Measurements from ENCODE around the gene FRYL.

FRYL gene

DNA sequence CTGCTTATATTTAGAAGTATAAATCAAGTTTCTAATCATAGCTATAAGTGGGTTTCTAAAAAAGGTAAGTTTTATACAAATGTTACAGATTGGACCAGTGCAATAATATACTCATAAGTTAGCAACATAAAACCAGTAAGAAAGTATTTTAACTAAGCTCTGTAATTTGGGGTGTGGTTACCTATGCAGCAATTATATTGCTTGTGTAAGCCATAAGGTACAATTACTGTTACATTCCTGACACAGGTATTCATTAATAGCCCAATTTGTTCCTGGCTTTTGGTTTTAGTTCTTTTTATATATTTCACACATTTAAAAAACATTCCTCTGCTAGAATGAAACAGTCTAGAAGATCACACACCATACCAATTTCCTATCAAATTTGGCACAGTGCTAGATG lies 115.1 kb downstream of the FRYL start:
- no peaks in the 10 kb centered on the region for H3K36me3 ChIP-seq (ENCODE audit: control insufficient read depth, insufficient read depth, low read length)
- TF ChIP-seq, protein P1, sequence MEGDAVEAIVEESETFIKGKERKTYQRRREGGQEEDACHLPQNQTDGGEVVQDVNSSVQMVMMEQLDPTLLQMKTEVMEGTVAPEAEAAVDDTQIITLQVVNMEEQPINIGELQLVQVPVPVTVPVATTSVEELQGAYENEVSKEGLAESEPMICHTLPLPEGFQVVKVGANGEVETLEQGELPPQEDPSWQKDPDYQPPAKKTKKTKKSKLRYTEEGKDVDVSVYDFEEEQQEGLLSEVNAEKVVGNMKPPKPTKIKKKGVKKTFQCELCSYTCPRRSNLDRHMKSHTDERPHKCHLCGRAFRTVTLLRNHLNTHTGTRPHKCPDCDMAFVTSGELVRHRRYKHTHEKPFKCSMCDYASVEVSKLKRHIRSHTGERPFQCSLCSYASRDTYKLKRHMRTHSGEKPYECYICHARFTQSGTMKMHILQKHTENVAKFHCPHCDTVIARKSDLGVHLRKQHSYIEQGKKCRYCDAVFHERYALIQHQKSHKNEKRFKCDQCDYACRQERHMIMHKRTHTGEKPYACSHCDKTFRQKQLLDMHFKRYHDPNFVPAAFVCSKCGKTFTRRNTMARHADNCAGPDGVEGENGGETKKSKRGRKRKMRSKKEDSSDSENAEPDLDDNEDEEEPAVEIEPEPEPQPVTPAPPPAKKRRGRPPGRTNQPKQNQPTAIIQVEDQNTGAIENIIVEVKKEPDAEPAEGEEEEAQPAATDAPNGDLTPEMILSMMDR (IDR thresholded peaks at IDR 0.05; ENCODE audit: insufficient read depth, low read length, poor library complexity, severe bottlenecking), result no peak
- no peak for DNase-seq (ENCODE audit: extremely low read depth, insufficient read length)

DNA sequence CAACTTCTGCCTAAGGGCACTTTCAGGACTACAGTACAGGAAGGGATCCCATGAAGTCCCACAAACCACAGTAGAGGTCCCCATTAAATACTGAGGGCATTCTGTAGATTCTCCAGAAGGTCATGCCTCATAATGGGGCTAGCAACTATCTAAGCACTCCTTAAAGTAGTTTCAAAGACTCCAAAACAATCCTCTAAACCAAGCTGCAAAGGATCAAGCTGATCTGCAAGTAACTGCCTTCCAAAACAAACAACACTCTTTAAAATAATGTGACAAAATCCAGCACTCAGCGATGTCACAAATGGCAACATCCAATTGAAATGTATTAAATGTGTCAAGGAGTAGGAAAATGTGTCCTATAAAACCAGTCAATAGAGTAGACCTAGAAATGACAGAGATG lies 118.7 kb downstream of the FRYL start:
- Histone ChIP-seq H3K4me3 (replicated peaks; ENCODE audit: low read depth, low read length) (no peak overlapping the region), H3K27me3 (replicated peaks; ENCODE audit: control insufficient read depth, insufficient read depth, low read length) (no peaks in the 10 kb centered on the region), H3K36me3 (ENCODE audit: control insufficient read depth, insufficient read depth, low read length) (no peaks in the 10 kb centered on the region)
- DNase-seq (ENCODE audit: extremely low read depth, insufficient read length), result no peak
- TF ChIP-seq, protein P1 (IDR thresholded peaks at IDR 0.05; ENCODE audit: insufficient read depth, low read length, poor library complexity, severe bottlenecking), result no peak

More for the DNA sequence above, 115.1 kb downstream of the FRYL start:
- no peaks in the 10 kb centered on the region for H3K27me3 ChIP-seq (replicated peaks; ENCODE audit: control insufficient read depth, insufficient read depth, low read length)
- no peak overlapping the region for H3K4me3 ChIP-seq (replicated peaks; ENCODE audit: low read depth, low read length)

DNA sequence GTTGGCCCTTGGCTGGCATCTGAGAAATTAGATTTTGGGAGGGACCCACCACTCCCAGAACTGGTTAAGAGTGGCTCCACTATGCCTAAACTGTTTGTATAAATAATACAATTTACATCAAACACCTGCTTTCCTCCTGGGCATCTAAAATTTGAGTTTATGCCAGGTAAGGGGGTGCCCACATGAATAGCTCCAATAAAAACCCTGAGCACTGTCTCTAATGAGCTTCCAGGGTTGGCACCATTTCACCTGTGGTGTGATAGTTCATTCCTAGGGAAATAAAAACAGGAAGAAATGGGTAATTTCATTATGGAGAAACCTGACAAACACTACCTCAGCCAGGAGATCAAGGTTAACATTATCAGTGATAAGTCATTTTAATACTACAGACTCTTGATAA lies 119.7 kb downstream of the FRYL start:
- DNase-seq (ENCODE audit: extremely low read depth, insufficient read length), result no peak
- Histone ChIP-seq H3K27me3 (replicated peaks; ENCODE audit: control insufficient read depth, insufficient read depth, low read length) (no peaks in the 10 kb centered on the region), H3K36me3 (ENCODE audit: control insufficient read depth, insufficient read depth, low read length) (no peaks in the 10 kb centered on the region), H3K4me3 (replicated peaks; ENCODE audit: low read depth, low read length) (no peak overlapping the region)
- TF ChIP-seq, protein P1 (IDR thresholded peaks at IDR 0.05; ENCODE audit: insufficient read depth, low read length, poor library complexity, severe bottlenecking), result no peak

DNA sequence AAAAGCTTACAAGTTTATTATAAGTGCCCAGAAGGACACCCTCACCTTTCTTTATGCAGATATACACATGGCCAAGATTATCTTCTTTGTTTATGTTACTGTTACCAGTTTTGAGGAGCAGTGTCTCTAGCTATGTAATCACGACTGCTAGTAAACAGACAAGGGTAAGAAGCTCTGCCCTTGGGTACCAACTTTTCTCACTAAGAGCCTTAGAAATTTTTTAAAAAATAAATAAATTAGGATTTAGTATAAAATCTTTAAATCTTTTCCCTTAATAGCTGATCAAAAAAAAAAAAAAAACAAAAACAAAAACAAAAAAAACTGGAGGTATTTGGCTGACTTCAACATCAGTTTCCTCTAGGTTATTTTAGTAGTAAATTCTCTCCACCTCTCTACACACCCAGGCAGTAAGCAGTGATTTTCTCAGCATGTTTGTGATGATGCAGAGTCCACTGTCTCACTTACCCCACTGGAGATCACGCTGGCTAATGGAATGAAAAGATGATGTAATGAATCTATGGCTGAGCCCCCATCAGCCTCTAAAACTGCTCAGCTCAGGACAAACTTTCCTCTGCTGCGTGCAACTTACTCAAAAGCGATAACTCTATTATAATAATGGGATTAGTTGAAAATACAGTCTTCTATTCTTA lies 125.9 kb downstream of the FRYL start:
- Histone ChIP-seq H3K36me3 (ENCODE audit: control insufficient read depth, insufficient read depth, low read length) (peaks cover 2% of the 10 kb centered on the region; the same call in 1 of the 2 replicates), H3K4me3 (replicated peaks; ENCODE audit: low read depth, low read length) (no peak overlapping the region), H3K27me3 (replicated peaks; ENCODE audit: control insufficient read depth, insufficient read depth, low read length) (no peaks in the 10 kb centered on the region)
- no peak for DNase-seq (ENCODE audit: extremely low read depth, insufficient read length)
- TF ChIP-seq, protein P1 (IDR thresholded peaks at IDR 0.05; ENCODE audit: insufficient read depth, low read length, poor library complexity, severe bottlenecking), result no peak

DNA sequence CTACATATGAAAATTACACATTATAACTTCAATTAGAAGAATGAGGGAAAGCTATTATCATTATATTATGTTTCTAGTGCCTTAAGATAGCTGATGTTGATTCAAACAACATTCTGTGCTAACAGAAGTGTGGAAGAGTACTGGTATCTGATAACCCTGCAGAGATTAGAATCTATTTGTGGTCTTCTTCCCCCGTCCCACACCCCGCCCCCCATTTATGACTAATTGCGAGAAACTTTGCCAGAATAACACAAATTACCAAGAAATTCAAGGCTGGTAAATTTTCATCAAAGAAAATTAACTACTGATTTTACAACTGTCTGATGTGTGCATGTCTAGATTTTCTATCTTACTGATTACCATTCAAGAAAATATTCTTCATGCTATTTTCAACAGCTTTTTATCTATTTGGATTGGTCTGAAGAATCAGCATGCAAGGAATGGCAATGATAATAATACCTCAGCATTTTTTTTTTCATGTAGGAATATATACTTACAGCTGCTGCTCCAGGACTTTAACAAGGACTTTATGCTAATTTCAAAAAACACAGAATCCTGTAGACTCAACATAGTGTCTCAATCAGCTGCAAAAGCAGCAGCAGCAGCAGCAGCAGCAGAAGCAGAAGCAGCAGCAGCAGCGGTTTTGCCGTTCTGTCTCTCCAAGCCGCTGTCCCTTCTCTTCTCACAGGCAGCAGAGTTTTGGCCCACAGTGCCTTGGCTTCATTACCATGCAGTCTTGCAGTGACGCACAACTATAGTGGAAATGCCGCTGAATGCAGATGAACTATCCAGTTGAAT lies 126.7 kb downstream of the FRYL start:
- H3K27me3 ChIP-seq (replicated peaks; ENCODE audit: control insufficient read depth, insufficient read depth, low read length), result no peaks in the 10 kb centered on the region
- no peak for DNase-seq (ENCODE audit: extremely low read depth, insufficient read length)
- peaks cover 2% of the 10 kb centered on the region; the same call in 1 of the 2 replicates for H3K36me3 ChIP-seq (ENCODE audit: control insufficient read depth, insufficient read depth, low read length)
- TF ChIP-seq, protein P1 (IDR thresholded peaks at IDR 0.05; ENCODE audit: insufficient read depth, low read length, poor library complexity, severe bottlenecking), result no peak
- no peak overlapping the region for H3K4me3 ChIP-seq (replicated peaks; ENCODE audit: low read depth, low read length)

Data from GM06990 (cell line).